GM04503 (cell line): Measurements from ENCODE around the gene ALK.

Experiments
- DNase-seq: peaks from one replicate; pipeline ENCODE4 v3.0.0-alpha.2; 2012; ENCODE audit warnings: low read depth

ALK gene

DNA sequence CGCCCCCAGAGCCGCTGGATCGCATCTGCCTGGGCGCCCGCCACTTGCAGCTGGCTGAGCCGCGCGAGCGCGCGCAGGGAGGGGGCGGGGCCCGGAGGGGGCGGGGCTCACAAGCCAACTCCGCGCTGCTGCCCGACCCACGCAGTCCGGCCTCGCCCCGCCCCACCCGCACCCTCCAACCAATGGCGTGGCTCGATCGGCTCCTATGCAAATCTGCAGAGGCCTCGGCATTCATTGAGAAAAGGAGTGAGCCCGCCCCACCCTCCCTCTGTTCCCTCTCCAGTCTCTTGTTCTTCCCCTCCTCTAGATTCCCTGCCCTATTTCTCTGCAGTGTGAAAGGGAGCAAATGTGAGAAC lies at the start of gene ALK:
Gene ALK (minus strand): TSS at position 27 of the 356 bp plus-strand sequence. CDS start 927 bp downstream, outside the sequence.
- DNase-seq, result peak; percentile 6

- DNase-seq, result no peak
These were observed 44.9 kb upstream of the ALK start for GRCh38 chr2:29966266-29966665.

DNA sequence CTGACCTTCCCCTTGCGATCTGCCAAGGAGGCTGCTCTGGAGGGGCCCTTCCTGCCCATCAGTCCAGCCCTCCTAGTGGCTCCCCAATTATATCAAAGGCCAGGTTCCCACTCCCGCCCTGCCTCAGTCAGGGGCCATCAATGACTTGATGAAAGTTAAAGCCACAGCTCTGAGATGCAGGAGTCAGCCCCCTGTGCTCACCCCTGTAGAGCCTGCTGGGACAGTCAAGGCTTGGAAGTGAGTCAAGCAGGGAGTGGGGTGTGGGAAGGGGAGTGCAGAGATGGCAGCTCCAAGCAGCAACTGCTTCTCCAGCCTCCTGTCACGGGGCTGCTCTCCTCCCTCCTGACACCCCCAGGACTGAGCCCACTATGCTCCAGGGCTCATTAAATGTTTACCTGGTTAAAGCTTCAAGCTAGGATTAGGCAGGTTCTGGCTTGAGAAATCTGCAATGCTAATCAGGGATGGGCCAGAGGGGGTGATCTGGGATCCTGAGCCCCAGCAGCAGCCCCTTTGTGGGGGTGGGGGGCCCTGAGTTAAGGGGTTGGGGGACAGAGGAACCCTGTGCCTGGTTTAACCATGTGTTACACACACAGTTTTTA lies 42.7 kb upstream of the ALK start:
- no peak for DNase-seq

- DNase-seq, result no peak
These were observed 41.5 kb upstream of the ALK start for GRCh38 chr2:29962922-29963321.

DNA sequence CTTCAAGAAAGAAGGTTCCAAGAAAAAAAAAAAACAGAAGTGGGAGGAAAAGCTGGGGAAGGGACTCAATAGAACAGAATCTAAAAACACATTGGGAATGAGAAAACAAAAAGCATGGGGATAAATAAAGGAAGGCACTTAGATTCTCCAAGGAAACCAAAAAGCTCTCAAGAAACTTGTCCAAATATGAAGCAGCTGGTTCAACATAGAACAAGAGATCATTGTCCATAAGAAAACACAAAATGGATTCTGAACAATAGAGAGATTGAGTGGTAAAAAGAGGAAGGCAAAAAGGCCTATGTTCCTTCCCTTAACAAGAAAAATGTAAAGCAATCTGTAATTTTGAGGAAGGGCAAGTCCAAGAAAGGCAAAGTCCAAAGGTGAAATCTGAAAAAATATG lies 32.9 kb upstream of the ALK start:
- no peak for DNase-seq

GRCh38 chr2:29952973-29953372 lies 31.6 kb upstream of the ALK start:
- no peak for DNase-seq

- no peak for DNase-seq
These were observed 30.2 kb upstream of the ALK start for GRCh38 chr2:29951576-29951975.

DNA sequence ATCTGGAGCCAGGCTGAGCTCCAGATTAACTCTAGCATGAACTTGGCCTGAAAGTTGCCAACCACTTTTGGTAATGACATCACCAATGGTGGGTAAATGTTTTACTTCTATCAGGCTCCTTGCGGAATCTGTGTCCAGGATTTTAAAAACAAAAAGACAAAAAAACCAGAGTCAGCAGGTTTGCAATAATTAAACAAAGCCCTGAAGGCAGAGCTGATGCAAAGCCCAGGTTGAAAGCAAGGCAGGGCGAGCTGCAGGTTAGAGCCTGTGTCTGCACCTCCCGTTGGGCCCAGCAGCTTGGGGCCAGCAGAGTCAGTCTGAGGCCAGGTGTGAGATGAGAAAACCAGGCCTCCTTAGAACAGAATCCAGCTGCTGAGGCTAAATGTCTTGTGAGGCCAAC lies 29.1 kb upstream of the ALK start:
- DNase-seq, result no peak

GRCh38 chr2:29949042-29949441 lies 27.7 kb upstream of the ALK start:
- no peak for DNase-seq

DNA sequence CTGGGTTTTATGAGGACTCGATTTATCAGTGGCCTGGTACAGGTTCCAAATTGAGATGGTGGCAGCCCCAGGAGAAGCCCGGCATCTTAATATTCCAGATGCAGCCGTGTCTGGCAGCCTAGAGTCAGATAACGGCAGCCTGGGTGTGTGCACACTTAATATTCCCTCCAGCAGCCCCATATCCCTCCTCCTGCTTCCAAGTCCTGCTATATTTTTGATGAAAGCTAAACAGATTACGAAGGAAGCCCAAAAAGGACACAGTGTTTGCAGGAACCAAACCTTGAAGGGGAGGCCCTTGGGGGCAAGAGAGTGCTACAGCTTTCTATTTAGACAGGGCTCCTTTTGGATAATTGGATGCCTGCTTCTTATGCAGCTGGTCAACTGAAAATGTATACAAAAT lies 25.1 kb upstream of the ALK start:
- no peak for DNase-seq

- no peak for DNase-seq
These were observed 21.3 kb upstream of the ALK start for GRCh38 chr2:29942711-29943110.

- no peak for DNase-seq
These were observed 19.3 kb upstream of the ALK start for GRCh38 chr2:29940706-29941105.

- no peak for DNase-seq
These were observed 14.6 kb upstream of the ALK start for GRCh38 chr2:29936020-29936419.

DNA sequence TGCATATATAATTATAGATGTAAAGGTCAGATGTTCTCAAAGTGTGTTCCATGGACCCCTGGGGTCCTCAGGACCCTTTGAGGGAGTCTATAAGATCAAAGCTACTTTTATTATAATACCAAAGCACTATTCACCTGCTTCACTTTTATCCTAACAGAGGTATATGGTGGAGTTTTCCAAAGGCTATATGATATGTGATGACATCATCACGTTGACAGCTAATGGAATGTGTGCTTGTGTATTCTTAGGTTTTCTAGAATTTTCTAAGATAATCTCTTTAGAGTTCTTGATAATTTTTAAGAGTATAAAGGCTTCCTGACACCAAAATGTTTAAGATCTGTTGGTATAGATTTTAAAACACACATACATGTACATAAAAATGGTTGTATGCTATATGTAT lies 10.4 kb upstream of the ALK start:
- DNase-seq, result no peak

DNA sequence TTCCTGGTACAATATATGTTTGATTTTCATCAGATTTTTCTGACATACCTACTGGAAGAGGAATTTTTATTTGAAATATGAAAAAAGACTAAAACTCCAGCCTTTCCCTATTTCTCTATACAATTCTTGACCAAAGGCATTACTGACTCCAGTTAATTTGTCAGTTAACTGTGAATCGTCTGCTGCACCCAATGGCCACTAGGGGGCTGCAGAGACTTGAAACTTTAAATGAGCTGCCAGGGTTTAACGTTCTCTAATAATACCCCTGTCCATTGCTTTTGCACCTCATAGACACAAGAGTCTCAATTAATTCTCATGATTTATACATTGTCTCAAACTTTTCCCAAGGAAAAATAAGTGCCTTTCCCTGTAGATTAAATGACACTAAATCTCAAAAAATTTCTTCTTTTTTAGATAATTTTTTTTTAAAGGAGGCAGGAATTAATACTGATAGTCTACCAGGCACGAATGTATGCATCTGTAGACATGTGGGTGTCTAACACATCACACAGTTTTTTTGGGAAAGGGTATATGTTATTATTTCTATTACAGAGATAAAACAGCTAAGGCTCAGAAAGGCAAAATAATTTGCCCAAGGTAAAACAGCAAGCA lies 1.8 kb upstream of the ALK start:
- DNase-seq, result peak; percentile 12

DNA sequence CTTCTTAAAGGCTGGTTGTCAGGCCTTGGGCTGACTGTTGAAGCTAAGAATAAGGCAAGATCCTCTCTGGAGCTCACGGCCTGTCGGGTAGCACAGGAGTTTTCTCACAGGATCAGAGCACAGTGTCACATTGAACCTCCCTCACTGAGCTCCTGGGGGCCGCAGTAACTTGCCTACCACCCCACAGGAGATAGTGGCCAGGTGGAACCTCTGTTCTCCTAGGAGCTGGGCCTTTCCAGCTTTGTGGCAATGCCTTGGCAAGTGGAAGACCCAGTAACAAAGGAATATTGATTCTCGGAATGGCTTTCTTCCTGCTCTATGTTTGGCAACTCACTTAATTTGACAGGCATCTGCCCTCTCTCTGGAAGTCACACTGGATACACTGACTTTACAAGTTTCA lies 1.2 kb upstream of the ALK start:
- no peak for DNase-seq

- no peak for DNase-seq
These were observed 491 bp downstream of the ALK start for GRCh38 chr2:29920631-29921559.

DNA sequence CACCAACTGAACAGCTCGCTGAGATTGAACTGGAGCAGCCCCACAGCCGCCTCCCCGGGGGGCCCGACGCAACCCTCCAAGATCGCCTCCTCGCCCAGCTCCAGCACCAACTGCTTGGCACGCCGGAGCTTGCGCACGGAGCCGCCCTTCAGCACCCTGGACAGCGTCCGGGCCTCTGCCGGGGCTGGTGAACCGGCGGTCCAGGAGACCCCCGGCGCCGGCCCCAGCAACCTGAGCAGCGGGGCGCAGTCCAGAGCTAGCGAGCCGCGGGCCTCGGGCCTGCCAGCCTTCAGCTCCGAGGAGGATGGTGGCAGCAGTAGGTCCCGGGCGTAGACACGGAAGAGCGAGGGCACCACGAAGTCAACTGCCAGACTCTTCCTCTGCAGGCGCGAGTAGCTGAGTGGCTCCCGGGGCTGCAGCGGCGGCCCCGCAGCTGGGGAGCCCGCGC lies 1.2 kb downstream of the ALK start:
- no peak for DNase-seq

- no peak for DNase-seq
These were observed 2.4 kb downstream of the ALK start for GRCh38 chr2:29918941-29919340.

GRCh38 chr2:29917781-29918180 lies 3.6 kb downstream of the ALK start:
- DNase-seq, result no peak

DNA sequence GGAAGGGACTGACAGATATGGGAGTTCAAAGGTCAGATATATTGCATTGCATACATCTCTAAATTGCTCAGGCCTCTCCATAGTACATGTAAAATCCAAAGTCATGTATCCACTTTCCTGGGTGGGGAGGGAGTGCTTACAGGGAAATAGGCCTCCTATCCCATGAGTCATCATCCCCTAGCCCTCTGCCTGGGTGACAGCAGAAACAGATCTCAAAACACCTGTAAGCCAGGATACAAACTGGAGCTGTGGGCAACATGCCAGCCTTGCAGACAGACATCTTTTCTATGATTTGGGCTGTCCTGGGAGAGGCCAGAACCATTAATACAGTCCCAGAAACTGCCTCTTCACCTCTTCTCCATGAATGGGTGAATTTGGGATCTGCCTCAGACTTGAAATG lies 4.8 kb downstream of the ALK start:
- DNase-seq, result no peak

DNA sequence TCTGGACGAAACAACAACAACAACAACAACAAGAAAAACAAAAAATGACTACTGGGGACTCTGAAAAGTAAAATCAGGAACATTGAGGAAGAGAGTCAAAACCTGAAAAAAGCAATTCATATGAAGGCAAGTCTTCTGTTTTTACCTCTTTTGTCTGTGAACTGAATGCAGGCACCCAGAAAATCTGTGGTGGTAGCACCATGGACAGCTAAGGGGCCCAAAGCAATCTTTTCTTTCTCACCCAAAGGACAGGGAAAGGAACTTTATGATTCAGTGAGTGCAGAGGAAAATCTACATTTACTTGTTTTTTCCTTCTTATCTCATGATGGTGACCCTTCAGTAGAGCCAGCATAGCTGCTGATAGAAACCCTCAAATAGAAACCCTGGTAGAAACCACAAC lies 10.4 kb downstream of the ALK start:
- DNase-seq, result no peak

GRCh38 chr2:29910465-29910864 lies 10.9 kb downstream of the ALK start:
- no peak for DNase-seq
